ENCODE results near the gene TMEM121. TPM values are rescaled to one million over a fixed set of nuclear protein-coding genes. Genes with fewer than 3 reads are reported as not detected.

Gene TMEM121
- total and polyA plus RNA-seq, 8 donors, result 2.4 to 5.4 (median 3.2) TPM

DNA sequence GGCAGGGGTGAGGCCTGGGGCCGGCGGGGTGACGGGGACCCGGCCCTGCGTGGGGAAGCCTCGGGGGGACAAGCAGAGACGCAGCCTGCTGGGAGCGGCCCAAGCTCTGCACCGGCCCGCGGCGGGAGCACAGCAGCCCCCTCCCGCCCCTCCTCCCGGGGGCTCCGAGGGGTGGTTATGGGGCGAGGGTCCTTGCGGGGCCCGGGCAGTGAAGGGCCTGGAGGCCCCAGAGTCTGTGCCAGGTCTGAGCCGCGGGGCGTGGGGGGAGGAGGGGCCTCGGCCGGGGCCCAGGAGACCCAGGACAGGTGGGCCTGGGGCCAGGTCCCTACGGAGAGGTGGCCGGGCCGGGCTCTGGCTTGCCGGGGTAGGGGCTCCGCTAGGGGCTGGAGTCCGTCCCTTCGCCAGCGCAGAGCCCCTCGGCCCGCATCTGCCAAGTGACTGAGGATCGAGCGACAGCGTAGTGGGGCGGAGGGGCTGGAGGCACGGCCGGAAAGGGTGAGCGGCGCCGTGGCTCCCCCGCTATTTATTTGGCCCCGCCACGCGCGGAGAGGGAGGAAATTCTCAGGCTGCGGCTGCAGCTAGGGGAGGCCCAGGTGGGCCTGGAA, 495 bp downstream of the TMEM121 start:
- H3K36me3 ChIP-seq, result no peaks in the 10 kb centered on the region
- H3K27me3 ChIP-seq, result peaks cover 16 to 78% of the 10 kb centered on the region in 2 donors
- ATAC-seq (no peak), DNase-seq (peak in 2 of 4 donors; percentile 31 to 76)
- H3K4me3 ChIP-seq, result peak overlapping the region; percentile 52
- no peak overlapping the region for H3K27ac ChIP-seq
- TF ChIP-seq CTCF (IDR thresholded peaks at IDR 0.05), result no peak
- H3K4me1 ChIP-seq, result peaks cover 12 to 40% of the 10 kb centered on the region in 2 donors
- H3K9me3 ChIP-seq, result no peaks in the 10 kb centered on the region
- intact Hi-C loops (cut with DNase I), result no loop called here

DNA sequence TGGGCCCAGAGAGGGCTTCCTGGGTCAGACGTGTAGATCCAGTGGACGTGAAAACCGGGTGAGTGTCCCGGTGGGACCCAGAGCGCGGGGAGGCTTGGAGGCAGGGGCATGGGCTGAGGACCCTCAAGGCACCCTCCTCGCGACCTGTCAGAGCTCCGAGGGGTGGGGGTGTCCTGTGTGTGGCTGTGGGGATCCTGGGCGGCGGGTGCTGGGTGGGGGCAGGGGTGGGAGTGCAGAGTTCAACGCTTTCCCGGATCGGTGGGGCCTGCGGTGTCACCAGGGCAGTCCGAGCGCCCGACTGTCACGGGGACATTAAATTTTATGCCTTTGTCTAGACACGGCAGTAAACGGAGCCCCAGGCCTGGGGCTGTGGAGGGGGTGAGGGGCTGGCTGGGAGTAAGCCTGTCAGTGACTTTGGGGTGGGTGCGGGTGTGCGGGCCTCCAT, 1.0 kb downstream of the TMEM121 start:
- Histone ChIP-seq H3K27ac (no peak overlapping the region), H3K4me1 (peaks cover 12 to 40% of the 10 kb centered on the region in 2 donors), H3K4me3 (peak overlapping the region; percentile 52), H3K9me3 (no peaks in the 10 kb centered on the region), H3K27me3 (peaks cover 16 to 72% of the 10 kb centered on the region in 2 donors), H3K36me3 (no peaks in the 10 kb centered on the region)
- no peak for TF ChIP-seq CTCF (IDR thresholded peaks at IDR 0.05)
- intact Hi-C loops (cut with DNase I), result no loop called here
- no peak for DNase-seq
- ATAC-seq, result no peak

- intact Hi-C loops (cut with DNase I), result no loop called here
- DNase-seq, result peak; percentile 74 to 94 (median 82)
- TF ChIP-seq CTCF (IDR thresholded peaks at IDR 0.05), result peak; percentile 91 to 93
- no peaks in the 10 kb centered on the region for H3K36me3 ChIP-seq
- H3K4me1 ChIP-seq, result peaks cover 12 to 40% of the 10 kb centered on the region in 2 donors
- H3K27me3 ChIP-seq, result peaks cover 16 to 67% of the 10 kb centered on the region in 2 donors
- peak; percentile 90 for ATAC-seq
- H3K4me3 ChIP-seq, result peak overlapping the region; percentile 52 to 57
- H3K27ac ChIP-seq, result peak overlapping the region in 1 of 2 donors; percentile 24
- no peaks in the 10 kb centered on the region for H3K9me3 ChIP-seq
Measured at GRCh38 chr14:105527826-105528585, 1.6 kb downstream of the TMEM121 start.

GRCh38 chr14:105528586-105529318, 2.4 kb downstream of the TMEM121 start:
- no peak for ATAC-seq
- Histone ChIP-seq H3K27me3 (peaks cover 16 to 67% of the 10 kb centered on the region in 2 donors), H3K36me3 (no peaks in the 10 kb centered on the region), H3K4me1 (peaks cover 12 to 40% of the 10 kb centered on the region in 2 donors), H3K9me3 (no peaks in the 10 kb centered on the region), H3K27ac (peak overlapping the region in 1 of 2 donors; percentile 24), H3K4me3 (peak overlapping the region; percentile 52 to 57)
- peak in 1 of 2 donors; percentile 42 for TF ChIP-seq CTCF (IDR thresholded peaks at IDR 0.05)
- DNase-seq, result no peak
- intact Hi-C loops (cut with DNase I), result no loop called here

DNA sequence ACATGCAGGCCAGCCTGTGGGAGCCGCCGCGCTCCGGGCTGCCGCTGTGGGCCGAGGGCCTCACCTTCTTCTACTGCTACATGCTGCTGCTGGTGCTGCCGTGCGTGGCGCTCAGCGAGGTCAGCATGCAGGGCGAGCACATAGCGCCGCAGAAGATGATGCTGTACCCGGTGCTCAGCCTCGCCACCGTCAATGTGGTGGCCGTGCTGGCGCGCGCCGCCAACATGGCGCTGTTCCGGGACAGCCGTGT, 2.9 kb downstream of the TMEM121 start:
- no peak for DNase-seq
- H3K27me3 ChIP-seq, result peaks cover 16 to 67% of the 10 kb centered on the region in 2 donors
- no peaks in the 10 kb centered on the region for H3K36me3 ChIP-seq
- H3K9me3 ChIP-seq, result no peaks in the 10 kb centered on the region
- TF ChIP-seq CTCF (IDR thresholded peaks at IDR 0.05), result no peak
- peaks cover 12 to 40% of the 10 kb centered on the region in 2 donors for H3K4me1 ChIP-seq
- no peak overlapping the region for H3K27ac ChIP-seq
- intact Hi-C loops (cut with DNase I), result no loop called here
- peak overlapping the region in 1 of 2 donors; percentile 52 for H3K4me3 ChIP-seq
- no peak for ATAC-seq
